Daoy (cell line): Measurements from ENCODE around the gene SMAGP. TPM values are rescaled to one million over a fixed set of nuclear protein-coding genes. Genes with fewer than 3 reads are reported as not detected.
"Not testable (repeated sequence)": the region's sequence is repeated elsewhere in the genome, so short reads cannot be mapped to it uniquely, and the experiment has no call there.

Experiments used
- DNase-seq: peaks from one replicate; pipeline ENCODE4 v3.0.0-alpha.2; 2015; ENCODE audit warnings: low read depth
- total RNA-seq: library from RNA; depleted of rRNA; stranded (reverse); fragments of >200 nt; shearing (Covaris generic); gene quantifications from 2 replicates; pipeline ENCODE4 v1.2.3, GENCODE V29; 2014; rRNA removed

SMAGP gene
- 10.4 and 26.9 TPM in 2 replicates for total RNA-seq

- peak; percentile 72 for DNase-seq
Measured at GRCh38 chr12:51270067-51270950, at the start of gene SMAGP. Gene SMAGP (minus strand): TSS chr12:51270415. CDS start chr12:51269278, 1,137 bp downstream.

GRCh38 chr12:51318846-51319599 lies 48.8 kb upstream of the SMAGP start:
- DNase-seq: no peak

GRCh38 chr12:51318057-51318806 lies 48.0 kb upstream of the SMAGP start:
- not testable (repeated sequence) for DNase-seq

GRCh38 chr12:51311389-51311788 lies 41.2 kb upstream of the SMAGP start:
- DNase-seq: no peak

- DNase-seq: peak; percentile 85
Measured at GRCh38 chr12:51307655-51308593, 37.7 kb upstream of the SMAGP start.

- no peak for DNase-seq
Measured at GRCh38 chr12:51306507-51306906, 36.3 kb upstream of the SMAGP start.

- DNase-seq: not testable (repeated sequence)
Measured at GRCh38 chr12:51300768-51301167, 30.6 kb upstream of the SMAGP start.

GRCh38 chr12:51295651-51296050 lies 25.4 kb upstream of the SMAGP start:
- no peak for DNase-seq

- not testable (repeated sequence) for DNase-seq
Measured at GRCh38 chr12:51294097-51294496, 23.9 kb upstream of the SMAGP start.

- DNase-seq: no peak
Measured at GRCh38 chr12:51293696-51294095, 23.5 kb upstream of the SMAGP start.

- DNase-seq: not testable (repeated sequence)
Measured at GRCh38 chr12:51291603-51292513, 21.6 kb upstream of the SMAGP start.

- no peak for DNase-seq
Measured at GRCh38 chr12:51285843-51286242, 15.6 kb upstream of the SMAGP start.

GRCh38 chr12:51281202-51281924 lies 11.1 kb upstream of the SMAGP start:
- no peak for DNase-seq

GRCh38 chr12:51275088-51275487 lies 4.9 kb upstream of the SMAGP start:
- no peak for DNase-seq

GRCh38 chr12:51272810-51273209 lies 2.6 kb upstream of the SMAGP start:
- DNase-seq: not testable (repeated sequence)

- peak; percentile 88 for DNase-seq
Measured at GRCh38 chr12:51270951-51271518, 820 bp upstream of the SMAGP start.

GRCh38 chr12:51269174-51270066 lies 795 bp downstream of the SMAGP start:
- DNase-seq: peak; percentile 64

GRCh38 chr12:51265024-51265423 lies 5.2 kb downstream of the SMAGP start:
- no peak for DNase-seq
